Fibroblast of pulmonary artery (primary cell): ENCODE measurements around the gene ADGRG2.
"Not testable (repeated sequence)": the region's sequence is repeated elsewhere in the genome, so short reads cannot be mapped to it uniquely, and the experiment has no call there.

ENCODE experiments used
- DNase-seq: peaks from one replicate; pipeline ENCODE4 v3.0.0-alpha.2; 2010; ENCODE audit warnings: low read depth
- H3K4me3 ChIP-seq: replicated peaks from 2 replicates; pipeline ENCODE4 v1.5.1; 2011; ENCODE audit warnings: low read depth, mild to moderate bottlenecking, control low read depth, low read length, moderate library complexity
- TF ChIP-seq, protein P1 (sequence below): IDR thresholded peaks from 2 replicates; pipeline ENCODE4 v1.5.1; 2011; ENCODE audit warnings: mild to moderate bottlenecking, control low read depth, low read length, inconsistent platforms; ENCODE audit errors: missing control alignments

Gene ADGRG2

DNA sequence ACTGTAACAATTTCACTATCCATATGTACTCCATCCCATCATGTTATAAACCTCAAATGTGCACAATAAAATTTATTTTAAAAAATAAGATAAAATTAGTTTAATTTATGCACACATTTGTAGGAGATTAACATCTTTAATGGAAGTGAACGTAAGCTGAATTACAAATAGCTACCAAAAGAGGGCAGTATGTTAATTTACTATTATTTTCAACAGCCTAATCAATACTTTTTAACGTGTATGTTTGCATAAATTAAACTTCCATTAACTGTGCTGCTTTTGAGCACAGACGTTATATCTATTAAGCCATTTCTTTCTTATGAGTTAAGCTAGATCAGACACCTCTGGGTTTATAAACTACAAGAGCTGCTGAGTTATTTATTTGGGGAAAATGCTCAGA is 81.9 kb downstream of the ADGRG2 start:
- no peak overlapping the region for H3K4me3 ChIP-seq
- DNase-seq = no peak
- TF ChIP-seq, protein P1, sequence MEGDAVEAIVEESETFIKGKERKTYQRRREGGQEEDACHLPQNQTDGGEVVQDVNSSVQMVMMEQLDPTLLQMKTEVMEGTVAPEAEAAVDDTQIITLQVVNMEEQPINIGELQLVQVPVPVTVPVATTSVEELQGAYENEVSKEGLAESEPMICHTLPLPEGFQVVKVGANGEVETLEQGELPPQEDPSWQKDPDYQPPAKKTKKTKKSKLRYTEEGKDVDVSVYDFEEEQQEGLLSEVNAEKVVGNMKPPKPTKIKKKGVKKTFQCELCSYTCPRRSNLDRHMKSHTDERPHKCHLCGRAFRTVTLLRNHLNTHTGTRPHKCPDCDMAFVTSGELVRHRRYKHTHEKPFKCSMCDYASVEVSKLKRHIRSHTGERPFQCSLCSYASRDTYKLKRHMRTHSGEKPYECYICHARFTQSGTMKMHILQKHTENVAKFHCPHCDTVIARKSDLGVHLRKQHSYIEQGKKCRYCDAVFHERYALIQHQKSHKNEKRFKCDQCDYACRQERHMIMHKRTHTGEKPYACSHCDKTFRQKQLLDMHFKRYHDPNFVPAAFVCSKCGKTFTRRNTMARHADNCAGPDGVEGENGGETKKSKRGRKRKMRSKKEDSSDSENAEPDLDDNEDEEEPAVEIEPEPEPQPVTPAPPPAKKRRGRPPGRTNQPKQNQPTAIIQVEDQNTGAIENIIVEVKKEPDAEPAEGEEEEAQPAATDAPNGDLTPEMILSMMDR = peak; percentile 20

DNA sequence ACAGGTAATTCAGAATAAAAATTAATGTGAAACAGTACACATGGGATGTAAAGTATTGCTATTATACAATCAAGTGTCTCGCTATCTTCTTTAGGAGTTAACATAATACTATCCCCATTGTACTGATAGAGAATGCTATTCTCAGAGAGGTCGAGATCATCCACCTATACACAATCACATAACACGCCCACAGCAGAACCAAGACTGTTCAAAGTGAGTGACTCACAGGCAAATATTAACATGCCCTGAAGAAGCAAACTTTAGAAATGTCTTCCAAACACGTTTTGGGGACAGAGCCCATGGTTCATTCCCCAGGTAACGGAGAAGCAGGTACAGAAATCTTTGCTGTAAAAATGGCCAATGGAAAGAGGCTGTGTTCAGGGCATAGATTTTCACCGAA is 88.2 kb downstream of the ADGRG2 start:
- DNase-seq = no peak
- H3K4me3 ChIP-seq = no peak overlapping the region
- TF ChIP-seq, protein P1 = no peak

DNA sequence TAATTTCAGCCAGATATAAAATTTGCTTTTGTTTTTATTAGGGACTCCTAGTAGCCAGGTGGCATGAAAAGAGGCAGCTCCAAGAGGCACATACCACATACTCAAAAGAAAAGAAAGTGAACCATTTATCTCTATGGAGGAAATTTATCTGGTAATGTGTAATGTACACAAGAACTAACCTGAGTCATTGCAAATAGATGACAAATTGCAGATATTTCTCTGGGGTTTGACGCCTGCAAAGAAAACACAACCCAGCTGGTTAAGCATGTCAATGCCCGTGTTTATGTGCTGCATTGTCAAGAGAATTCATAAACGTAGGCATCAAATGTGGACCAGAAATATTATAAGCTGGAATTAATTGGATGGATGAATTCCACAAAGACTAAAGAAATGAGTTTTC is 91.5 kb downstream of the ADGRG2 start:
- no peak overlapping the region for H3K4me3 ChIP-seq
- TF ChIP-seq, protein P1 = no peak
- no peak for DNase-seq

DNA sequence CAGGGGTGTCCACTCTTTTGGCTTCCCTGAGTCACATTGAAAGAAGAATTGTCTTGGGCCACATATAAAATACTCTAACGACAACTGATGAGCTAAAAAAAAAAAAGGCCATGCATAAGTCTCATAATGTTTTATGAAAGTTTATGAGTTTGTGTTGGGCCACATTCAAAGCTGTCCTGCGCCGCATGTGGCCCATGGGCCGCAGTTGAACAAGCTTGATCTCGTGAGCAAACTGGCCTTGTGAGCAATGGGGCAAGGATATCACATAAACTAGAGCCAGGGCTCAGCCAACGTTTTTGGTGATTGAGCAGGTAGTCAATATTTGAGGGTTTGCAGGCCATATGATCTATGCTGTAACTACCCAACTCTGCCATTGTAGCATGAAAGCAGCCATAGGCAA is 93.7 kb downstream of the ADGRG2 start:
- DNase-seq = no peak
- H3K4me3 ChIP-seq = no peak overlapping the region
- TF ChIP-seq, protein P1 = no peak

DNA sequence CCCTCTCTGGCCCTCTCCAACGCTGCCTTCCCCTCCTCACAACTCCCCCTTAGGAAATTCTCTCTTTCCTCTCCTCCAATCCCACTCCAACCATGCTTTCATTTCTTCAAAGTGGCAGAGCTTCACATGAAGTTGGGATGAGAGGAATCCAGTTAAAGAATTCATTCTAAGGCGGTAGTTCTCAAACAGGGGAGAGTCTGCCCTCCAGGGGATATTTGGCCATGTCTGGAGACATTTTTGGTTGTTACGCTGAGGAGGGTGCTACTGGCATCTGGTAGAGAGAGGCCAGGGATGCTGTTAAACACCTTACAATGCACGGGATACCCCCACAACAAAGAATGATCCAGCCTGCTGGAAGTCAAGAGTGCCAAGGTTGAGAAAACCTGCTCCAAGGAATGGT is 97.9 kb downstream of the ADGRG2 start:
- TF ChIP-seq, protein P1 = no peak
- DNase-seq = no peak
- no peak overlapping the region for H3K4me3 ChIP-seq

DNA sequence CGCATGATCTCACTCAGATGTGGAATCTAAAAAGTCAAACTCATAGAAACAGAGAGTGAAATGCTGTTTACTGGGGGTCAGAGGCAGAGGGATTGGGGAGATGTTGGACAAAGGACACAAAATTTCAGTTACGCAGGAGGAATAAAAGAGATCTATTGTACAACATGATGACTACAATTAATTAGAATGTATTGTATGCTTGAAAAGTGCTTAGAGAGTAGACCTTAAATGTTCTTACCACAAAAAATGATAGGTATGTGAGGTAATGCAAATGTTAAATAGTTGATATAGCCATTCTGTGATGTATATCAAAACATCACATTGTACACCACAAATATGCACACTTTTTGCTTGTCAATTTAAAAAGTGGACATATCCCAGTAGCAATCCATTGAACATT is 102.3 kb downstream of the ADGRG2 start:
- no peak for DNase-seq
- TF ChIP-seq, protein P1 = no peak
- no peak overlapping the region for H3K4me3 ChIP-seq

DNA sequence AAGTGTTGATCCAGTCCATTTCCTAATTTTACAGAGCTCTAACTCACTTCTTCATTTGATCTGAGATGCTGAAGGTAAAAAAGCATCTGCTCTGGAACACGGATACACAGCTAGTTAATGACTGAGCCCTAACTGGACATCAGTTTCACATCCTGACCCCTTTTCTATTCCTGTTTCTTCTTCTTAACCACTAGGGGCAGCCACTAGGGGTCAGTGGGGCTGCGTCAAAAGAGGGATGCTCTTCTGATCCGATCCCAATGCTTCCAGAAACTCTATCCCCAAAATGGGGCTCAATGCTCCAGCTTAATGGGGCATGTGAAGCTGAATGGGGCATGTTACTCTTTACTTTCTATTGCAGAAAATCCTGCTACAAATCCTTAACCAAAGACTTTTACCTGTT is 105.0 kb downstream of the ADGRG2 start:
- TF ChIP-seq, protein P1 = peak; percentile 54
- H3K4me3 ChIP-seq = no peak overlapping the region
- peak; percentile 18 for DNase-seq

DNA sequence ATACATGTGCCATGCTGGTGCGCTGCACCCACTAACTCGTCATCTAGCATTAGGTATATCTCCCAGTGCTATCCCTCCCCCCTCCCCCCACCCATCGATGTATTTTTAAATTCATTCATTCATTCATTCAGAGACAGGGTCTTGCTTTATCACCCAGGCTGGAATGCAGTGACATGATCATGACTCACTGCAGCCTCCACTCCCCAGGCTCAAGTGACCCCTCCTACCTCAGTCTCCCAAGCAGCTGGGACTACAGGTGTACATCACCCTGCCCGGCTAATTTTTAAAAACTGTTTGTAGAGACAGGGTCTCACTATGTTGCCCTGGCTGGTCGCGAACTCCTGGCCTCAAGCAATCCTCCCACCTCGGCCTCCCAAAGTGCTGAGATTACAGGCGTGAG is 105.7 kb downstream of the ADGRG2 start:
- not testable (repeated sequence) for H3K4me3 ChIP-seq, DNase-seq
